ENCODE data around the gene RPP38.

DNA sequence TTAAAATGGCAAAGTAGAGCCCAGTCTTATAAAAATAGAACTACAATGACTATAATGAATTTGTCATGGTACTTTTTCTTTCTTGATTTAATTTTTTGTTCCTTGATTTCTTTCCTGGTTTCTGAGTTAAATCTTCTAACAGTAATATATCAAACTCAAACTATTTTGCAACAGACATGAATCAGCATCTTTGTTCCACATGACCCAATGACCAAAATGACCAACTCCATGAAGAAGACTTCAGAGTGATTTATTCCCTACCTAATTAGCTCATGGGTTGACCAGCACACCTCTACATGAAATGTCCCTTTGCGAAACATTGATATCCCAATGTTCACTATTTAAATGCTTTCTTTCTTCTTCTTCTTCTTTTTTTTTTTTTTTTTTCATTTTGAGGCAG, 40.5 kb downstream of the RPP38 start:
- TF ChIP-seq POLR2A (IDR thresholded peaks at IDR 0.05; ENCODE audit: low read depth, low read length), result no peak
- no peak for TF ChIP-seq ZNF217 (IDR thresholded peaks at IDR 0.05)
- TF ChIP-seq CHD1 (IDR thresholded peaks at IDR 0.05; ENCODE audit: low read depth, low read length), result no peak
